ENCODE results near the gene HSFY2.
"Not testable (repeated sequence)": the region's sequence is repeated elsewhere in the genome, so short reads cannot be mapped to it uniquely, and the experiment has no call there.

GRCh38 chrY:18754077-18754476 lies 19.5 kb downstream of the HSFY2 start:
- not testable (repeated sequence) for TF ChIP-seq CEBPB (IDR thresholded peaks at IDR 0.05; ENCODE audit: low read depth, low read length); CTCF (conservative IDR thresholded peaks at IDR 0.05; ENCODE audit: low read depth, low read length)
